ENCODE measurements around the gene SMARCD1. TPM values are rescaled to one million over a fixed set of nuclear protein-coding genes. Genes with fewer than 3 reads are reported as not detected.

The SMARCD1 gene
- polyA plus RNA-seq, 2 donors: 9.8 to 17.8 TPM

DNA sequence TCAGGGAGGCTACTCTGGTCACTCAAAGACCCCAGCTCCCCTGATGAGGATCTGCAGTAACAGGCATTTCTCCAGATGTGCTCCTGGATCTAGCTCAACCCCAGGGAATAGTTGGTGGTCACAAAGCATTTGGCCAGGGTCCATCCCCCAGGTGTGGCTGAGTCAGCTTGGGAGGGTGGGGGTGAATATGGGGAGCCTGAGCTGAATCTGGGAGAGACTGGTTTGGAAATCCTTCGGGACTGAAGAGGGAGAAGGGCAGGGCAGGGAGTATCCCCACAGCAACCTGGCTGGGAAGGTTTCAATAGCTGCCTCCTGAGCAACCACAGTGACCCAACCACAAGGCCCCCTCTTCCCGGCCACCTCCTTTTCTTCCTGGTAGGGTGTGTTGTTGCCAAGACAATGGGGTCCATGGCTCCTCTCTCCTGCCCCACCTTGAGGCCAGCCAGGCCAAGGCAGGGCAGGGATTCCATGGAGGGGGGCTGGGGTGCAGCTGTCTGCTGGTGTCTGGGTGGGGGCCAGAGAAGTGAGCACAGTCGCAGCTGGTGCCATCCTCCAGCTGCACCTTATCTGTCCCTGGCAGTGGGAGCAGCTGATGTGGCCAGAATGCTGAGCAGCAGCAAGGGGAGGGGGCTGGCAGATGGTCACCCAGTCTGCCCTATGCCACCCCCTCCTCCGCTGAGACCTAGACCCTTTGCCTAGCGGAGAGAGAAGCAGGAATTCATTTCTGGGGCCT lies 22.2 kb upstream of the SMARCD1 start:
- no peaks in the 10 kb centered on the region for H3K9me3 ChIP-seq (ENCODE audit: control insufficient read depth in 2 of 2, insufficient read depth in 1 of 2, low read depth in 1 of 2, low read length in 1 of 2)
- H3K27me3 ChIP-seq (ENCODE audit: control insufficient read depth in 1 of 2, insufficient read depth in 2 of 2, low read length in 2 of 2): peaks cover 0 to 4% of the 10 kb centered on the region in 2 donors
- H3K36me3 ChIP-seq (ENCODE audit: control insufficient read depth in 2 of 2, insufficient read depth in 2 of 2, low read length in 1 of 2): no peaks in the 10 kb centered on the region
- H3K4me3 ChIP-seq (ENCODE audit: low read depth in 1 of 2, low read length in 2 of 2): no peak overlapping the region
- no peak overlapping the region for H3K27ac ChIP-seq (ENCODE audit: low read depth in 2 of 2, low read length in 1 of 2)
- WGBS, 2 donors: 80 to 82% methylated on average over 5 of the region's 5 CpGs
- H3K4me1 ChIP-seq (ENCODE audit: control insufficient read depth in 2 of 2, insufficient read depth in 2 of 2, low read length in 1 of 2): peaks cover 0 to 2% of the 10 kb centered on the region in 2 donors

- Histone ChIP-seq H3K27me3 (ENCODE audit: control insufficient read depth in 1 of 2, insufficient read depth in 2 of 2, low read length in 2 of 2) (no peaks in the 10 kb centered on the region), H3K9me3 (ENCODE audit: control insufficient read depth in 2 of 2, insufficient read depth in 1 of 2, low read depth in 1 of 2, low read length in 1 of 2) (no peaks in the 10 kb centered on the region), H3K4me1 (ENCODE audit: control insufficient read depth in 2 of 2, insufficient read depth in 2 of 2, low read length in 1 of 2) (peaks cover 3% of the 10 kb centered on the region in 2 donors), H3K36me3 (ENCODE audit: control insufficient read depth in 2 of 2, insufficient read depth in 2 of 2, low read length in 1 of 2) (no peaks in the 10 kb centered on the region), H3K4me3 (ENCODE audit: low read depth in 1 of 2, low read length in 2 of 2) (no peak overlapping the region), H3K27ac (ENCODE audit: low read depth in 2 of 2, low read length in 1 of 2) (no peak overlapping the region)
- WGBS, 2 donors: 82 to 84% methylated on average over 3 of the region's 3 CpGs
Observed at GRCh38 chr12:50065726-50066310, 19.3 kb upstream of the SMARCD1 start.

- H3K4me1 ChIP-seq (ENCODE audit: control insufficient read depth in 2 of 2, insufficient read depth in 2 of 2, low read length in 1 of 2): peaks cover 3% of the 10 kb centered on the region in 2 donors
- no peak overlapping the region for H3K27ac ChIP-seq (ENCODE audit: low read depth in 2 of 2, low read length in 1 of 2)
- no peaks in the 10 kb centered on the region for H3K27me3 ChIP-seq (ENCODE audit: control insufficient read depth in 1 of 2, insufficient read depth in 2 of 2, low read length in 2 of 2)
- WGBS, 2 donors: 57% methylated on average over 5 of the region's 5 CpGs
- no peak overlapping the region for H3K4me3 ChIP-seq (ENCODE audit: low read depth in 1 of 2, low read length in 2 of 2)
- no peaks in the 10 kb centered on the region for H3K9me3 ChIP-seq (ENCODE audit: control insufficient read depth in 2 of 2, insufficient read depth in 1 of 2, low read depth in 1 of 2, low read length in 1 of 2)
- H3K36me3 ChIP-seq (ENCODE audit: control insufficient read depth in 2 of 2, insufficient read depth in 2 of 2, low read length in 1 of 2): no peaks in the 10 kb centered on the region
Observed at GRCh38 chr12:50066402-50066801, 18.7 kb upstream of the SMARCD1 start.

GRCh38 chr12:50069069-50069468 lies 16.1 kb upstream of the SMARCD1 start:
- H3K27me3 ChIP-seq (ENCODE audit: control insufficient read depth in 1 of 2, insufficient read depth in 2 of 2, low read length in 2 of 2): no peaks in the 10 kb centered on the region
- no peak overlapping the region for H3K27ac ChIP-seq (ENCODE audit: low read depth in 2 of 2, low read length in 1 of 2)
- WGBS, 2 donors: 91 to 95% methylated on average over 5 of the region's 5 CpGs
- H3K36me3 ChIP-seq (ENCODE audit: control insufficient read depth in 2 of 2, insufficient read depth in 2 of 2, low read length in 1 of 2): no peaks in the 10 kb centered on the region
- no peaks in the 10 kb centered on the region for H3K9me3 ChIP-seq (ENCODE audit: control insufficient read depth in 2 of 2, insufficient read depth in 1 of 2, low read depth in 1 of 2, low read length in 1 of 2)
- H3K4me1 ChIP-seq (ENCODE audit: control insufficient read depth in 2 of 2, insufficient read depth in 2 of 2, low read length in 1 of 2): peaks cover 2 to 3% of the 10 kb centered on the region in 2 donors
- H3K4me3 ChIP-seq (ENCODE audit: low read depth in 1 of 2, low read length in 2 of 2): no peak overlapping the region

- Histone ChIP-seq H3K27me3 (ENCODE audit: control insufficient read depth in 1 of 2, insufficient read depth in 2 of 2, low read length in 2 of 2) (no peaks in the 10 kb centered on the region), H3K4me1 (ENCODE audit: control insufficient read depth in 2 of 2, insufficient read depth in 2 of 2, low read length in 1 of 2) (peaks cover 2 to 3% of the 10 kb centered on the region in 2 donors), H3K36me3 (ENCODE audit: control insufficient read depth in 2 of 2, insufficient read depth in 2 of 2, low read length in 1 of 2) (no peaks in the 10 kb centered on the region), H3K27ac (ENCODE audit: low read depth in 2 of 2, low read length in 1 of 2) (no peak overlapping the region), H3K4me3 (ENCODE audit: low read depth in 1 of 2, low read length in 2 of 2) (no peak overlapping the region), H3K9me3 (ENCODE audit: control insufficient read depth in 2 of 2, insufficient read depth in 1 of 2, low read depth in 1 of 2, low read length in 1 of 2) (no peaks in the 10 kb centered on the region)
- 94 to 100% methylated on average over 3 of the region's 3 CpGs for WGBS, 2 donors
Observed at GRCh38 chr12:50069539-50069938, 15.6 kb upstream of the SMARCD1 start.

DNA sequence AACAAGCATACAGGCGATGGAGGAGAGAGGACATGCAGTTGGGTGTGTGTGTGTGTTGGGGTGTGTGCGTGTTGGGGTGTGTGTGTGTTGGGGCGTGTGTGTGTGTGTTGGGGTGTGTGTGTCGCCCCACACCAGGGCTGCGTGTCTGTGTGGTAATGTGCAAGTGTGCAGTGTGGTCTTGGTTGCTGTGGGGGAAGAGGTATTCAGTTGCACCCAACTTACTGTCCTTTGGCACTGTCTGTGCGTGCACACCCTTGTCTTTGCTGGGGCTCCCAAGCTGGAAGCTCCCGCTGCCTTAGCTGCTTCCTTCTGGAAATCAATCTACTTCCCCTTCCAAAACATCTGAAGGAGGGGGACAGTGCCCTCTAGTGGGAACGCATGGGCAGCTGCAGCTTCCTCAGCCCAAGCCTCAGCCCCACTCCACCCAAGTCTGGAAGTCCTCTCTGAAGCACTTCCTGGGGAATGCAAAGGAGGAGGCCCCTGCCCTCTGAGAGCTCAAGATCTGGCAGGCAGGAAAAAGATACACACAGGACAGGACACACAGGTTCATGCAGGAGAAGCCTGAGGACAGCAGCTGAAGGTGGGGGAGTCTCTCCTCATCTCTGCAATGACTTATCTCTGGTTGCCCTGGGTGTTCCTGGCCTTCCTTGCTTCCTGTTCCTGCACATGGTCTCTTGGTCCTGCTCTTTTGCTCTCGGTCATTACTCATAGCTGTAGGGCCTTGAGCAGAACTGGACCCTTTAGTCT lies 14.7 kb upstream of the SMARCD1 start:
- WGBS, 2 donors: 33 to 37% methylated on average over 9 of the region's 9 CpGs
- Histone ChIP-seq H3K9me3 (ENCODE audit: control insufficient read depth in 2 of 2, insufficient read depth in 1 of 2, low read depth in 1 of 2, low read length in 1 of 2) (no peaks in the 10 kb centered on the region), H3K27me3 (ENCODE audit: control insufficient read depth in 1 of 2, insufficient read depth in 2 of 2, low read length in 2 of 2) (no peaks in the 10 kb centered on the region), H3K36me3 (ENCODE audit: control insufficient read depth in 2 of 2, insufficient read depth in 2 of 2, low read length in 1 of 2) (no peaks in the 10 kb centered on the region), H3K4me1 (ENCODE audit: control insufficient read depth in 2 of 2, insufficient read depth in 2 of 2, low read length in 1 of 2) (peaks cover 2 to 3% of the 10 kb centered on the region in 2 donors), H3K27ac (ENCODE audit: low read depth in 2 of 2, low read length in 1 of 2) (no peak overlapping the region), H3K4me3 (ENCODE audit: low read depth in 1 of 2, low read length in 2 of 2) (no peak overlapping the region)

- 70 to 77% methylated on average over 10 of the region's 10 CpGs for WGBS, 2 donors
- H3K27ac ChIP-seq (ENCODE audit: low read depth in 2 of 2, low read length in 1 of 2): no peak overlapping the region
- no peak overlapping the region for H3K4me3 ChIP-seq (ENCODE audit: low read depth in 1 of 2, low read length in 2 of 2)
Observed at GRCh38 chr12:50072198-50072907, 12.8 kb upstream of the SMARCD1 start.

DNA sequence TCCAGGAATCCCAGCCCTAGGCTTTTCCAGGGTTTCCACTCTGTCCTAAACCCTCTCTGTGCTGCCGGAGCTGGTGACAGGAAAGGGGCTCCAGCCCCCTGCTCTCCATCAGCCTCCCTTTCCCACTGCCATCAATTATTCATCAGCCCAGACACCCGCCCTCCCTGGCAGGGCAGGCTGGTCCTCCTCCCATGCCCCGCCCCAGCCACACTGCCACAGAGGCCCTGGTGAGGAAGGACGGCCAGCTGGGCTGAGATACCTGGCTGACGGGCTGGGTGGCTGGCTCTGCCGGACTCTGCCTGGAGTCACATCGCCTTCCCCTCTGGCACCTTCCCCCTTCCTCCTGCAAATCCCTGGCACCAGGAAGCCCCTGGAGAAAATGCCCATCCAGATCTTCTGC lies 11.9 kb upstream of the SMARCD1 start:
- Histone ChIP-seq H3K4me1 (ENCODE audit: control insufficient read depth in 2 of 2, insufficient read depth in 2 of 2, low read length in 1 of 2) (peaks cover 2 to 3% of the 10 kb centered on the region in 2 donors), H3K27ac (ENCODE audit: low read depth in 2 of 2, low read length in 1 of 2) (no peak overlapping the region), H3K36me3 (ENCODE audit: control insufficient read depth in 2 of 2, insufficient read depth in 2 of 2, low read length in 1 of 2) (no peaks in the 10 kb centered on the region), H3K4me3 (ENCODE audit: low read depth in 1 of 2, low read length in 2 of 2) (no peak overlapping the region), H3K27me3 (ENCODE audit: control insufficient read depth in 1 of 2, insufficient read depth in 2 of 2, low read length in 2 of 2) (no peaks in the 10 kb centered on the region), H3K9me3 (ENCODE audit: control insufficient read depth in 2 of 2, insufficient read depth in 1 of 2, low read depth in 1 of 2, low read length in 1 of 2) (no peaks in the 10 kb centered on the region)
- 72% methylated on average over 7 of the region's 7 CpGs for WGBS, 2 donors

More at GRCh38 chr12:50072198-50072907, 12.8 kb upstream of the SMARCD1 start:
- Histone ChIP-seq H3K36me3 (ENCODE audit: control insufficient read depth in 2 of 2, insufficient read depth in 2 of 2, low read length in 1 of 2) (no peaks in the 10 kb centered on the region), H3K27me3 (ENCODE audit: control insufficient read depth in 1 of 2, insufficient read depth in 2 of 2, low read length in 2 of 2) (no peaks in the 10 kb centered on the region), H3K4me1 (ENCODE audit: control insufficient read depth in 2 of 2, insufficient read depth in 2 of 2, low read length in 1 of 2) (peaks cover 2 to 3% of the 10 kb centered on the region in 2 donors), H3K9me3 (ENCODE audit: control insufficient read depth in 2 of 2, insufficient read depth in 1 of 2, low read depth in 1 of 2, low read length in 1 of 2) (no peaks in the 10 kb centered on the region)

- peaks cover 2 to 3% of the 10 kb centered on the region in 2 donors for H3K4me1 ChIP-seq (ENCODE audit: control insufficient read depth in 2 of 2, insufficient read depth in 2 of 2, low read length in 1 of 2)
- H3K9me3 ChIP-seq (ENCODE audit: control insufficient read depth in 2 of 2, insufficient read depth in 1 of 2, low read depth in 1 of 2, low read length in 1 of 2): no peaks in the 10 kb centered on the region
- 83 to 85% methylated on average over 10 of the region's 10 CpGs for WGBS, 2 donors
- H3K27ac ChIP-seq (ENCODE audit: low read depth in 2 of 2, low read length in 1 of 2): no peak overlapping the region
- H3K36me3 ChIP-seq (ENCODE audit: control insufficient read depth in 2 of 2, insufficient read depth in 2 of 2, low read length in 1 of 2): no peaks in the 10 kb centered on the region
- H3K27me3 ChIP-seq (ENCODE audit: control insufficient read depth in 1 of 2, insufficient read depth in 2 of 2, low read length in 2 of 2): no peaks in the 10 kb centered on the region
- H3K4me3 ChIP-seq (ENCODE audit: low read depth in 1 of 2, low read length in 2 of 2): no peak overlapping the region
Observed at GRCh38 chr12:50073712-50074111, 11.4 kb upstream of the SMARCD1 start.
